Neural crest cell (in vitro differentiated cells): ENCODE measurements around the gene APCDD1. TPM values are rescaled to one million over a fixed set of nuclear protein-coding genes. Genes with fewer than 3 reads are reported as not detected.
A peak's percentile ranks its signal among the peaks of the same experiment; 100 is the strongest.

ENCODE experiments used
- DNase-seq: peaks from one replicate; pipeline ENCODE4 v3.0.0; 2021; ENCODE audit warnings: low read depth, mixed read lengths, low spot score
- H3K27ac Mint-ChIP-seq: one replicate; pipeline ENCODE4 v1.8.0; 2021; ENCODE audit warnings: mild to moderate bottlenecking, mixed read lengths; ENCODE audit not compliant: unreplicated experiment
- H3K27me3 Mint-ChIP-seq: 2 replicates; pipeline ENCODE4 v1.8.0; 2021; ENCODE audit warnings: low read depth, mild to moderate bottlenecking, mixed read lengths
- H3K36me3 Mint-ChIP-seq: 2 replicates; pipeline ENCODE4 v1.8.0; 2021; ENCODE audit warnings: low read depth, mild to moderate bottlenecking, mixed read lengths
- H3K4me1 Mint-ChIP-seq: 2 replicates; pipeline ENCODE4 v1.8.0; 2021; ENCODE audit warnings: mixed read lengths
- H3K4me3 Mint-ChIP-seq: one replicate; pipeline ENCODE4 v1.8.0; 2021; ENCODE audit warnings: mild to moderate bottlenecking, mixed read lengths
- H3K9me3 Mint-ChIP-seq: 2 replicates; pipeline ENCODE4 v1.8.0; 2021; ENCODE audit warnings: mixed read lengths
- total RNA-seq: library from RNA; stranded (reverse); gene quantifications from 2 replicates; pipeline ENCODE4 v1.2.1, GENCODE V29; 2021
- TF ChIP-seq, protein P1 (sequence below): fragments of 200-600 bp; sonication (generic); conservative IDR thresholded peaks from 2 replicates; pipeline ENCODE4 v1.5.0; 2021; ENCODE audit warnings: antibody characterized with exemption, mild to moderate bottlenecking

Gene APCDD1
- total RNA-seq, 1 donor from 2014 or later = 51.9 TPM

DNA sequence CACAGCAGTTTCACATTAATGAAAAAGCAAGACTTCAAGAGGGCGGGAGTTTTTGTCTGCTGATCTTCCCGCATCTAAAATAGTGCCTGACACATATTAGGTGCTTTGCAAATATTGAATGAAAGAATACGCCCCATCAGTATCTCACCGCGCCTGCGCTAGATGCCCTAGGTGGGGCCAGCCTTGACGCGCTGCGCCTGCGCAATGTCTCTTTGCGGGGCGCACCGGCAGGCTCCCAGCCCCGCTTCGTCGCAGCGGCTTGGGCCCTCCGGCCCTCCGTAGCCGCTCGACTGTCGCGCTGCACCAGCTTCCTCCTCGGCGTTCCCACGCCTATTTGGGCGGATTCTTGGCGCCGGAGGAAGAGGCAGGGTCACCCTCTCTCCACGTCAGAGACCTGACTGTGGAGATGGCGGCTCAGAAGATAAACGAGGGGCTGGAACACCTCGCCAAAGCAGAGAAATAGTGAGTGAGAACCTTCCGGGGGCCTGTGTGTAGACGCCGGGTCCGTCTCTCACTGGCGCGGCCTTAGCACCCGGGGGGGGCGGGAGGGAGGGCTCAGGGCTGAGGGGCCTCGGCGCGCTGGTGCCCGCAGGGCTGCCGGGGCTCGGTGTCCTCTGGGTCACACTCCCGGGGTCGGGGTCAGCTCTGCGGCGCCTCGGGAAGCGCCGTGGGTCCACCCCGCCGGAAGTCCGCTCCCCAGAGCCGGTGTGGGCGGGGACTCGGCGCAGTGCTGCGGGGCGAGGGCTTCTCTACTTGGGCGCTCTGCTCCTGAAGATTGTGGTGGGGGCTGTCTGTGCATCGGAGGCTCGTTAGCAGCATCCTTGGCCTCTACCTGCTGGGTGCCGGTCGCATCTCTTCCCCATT, 71.5 kb downstream of the APCDD1 start, which contains the start of gene NAPG:
Gene NAPG, plus strand, starts transcription at position 331 of the 864 bp plus-strand sequence. Its CDS starts 76 bp downstream, at position 407.
- Mint-ChIP-seq H3K36me3 (no peaks in the 10 kb centered on the region), H3K27ac (peak within 1 kb of the TSS; percentile 83), H3K4me3 (peak within 1 kb of the TSS; percentile 97), H3K27me3 (peaks cover 3% of the 10 kb centered on the region), H3K4me1 (peaks cover 40% of the 10 kb centered on the region), H3K9me3 (no peaks in the 10 kb centered on the region)
- TF ChIP-seq, protein P1, sequence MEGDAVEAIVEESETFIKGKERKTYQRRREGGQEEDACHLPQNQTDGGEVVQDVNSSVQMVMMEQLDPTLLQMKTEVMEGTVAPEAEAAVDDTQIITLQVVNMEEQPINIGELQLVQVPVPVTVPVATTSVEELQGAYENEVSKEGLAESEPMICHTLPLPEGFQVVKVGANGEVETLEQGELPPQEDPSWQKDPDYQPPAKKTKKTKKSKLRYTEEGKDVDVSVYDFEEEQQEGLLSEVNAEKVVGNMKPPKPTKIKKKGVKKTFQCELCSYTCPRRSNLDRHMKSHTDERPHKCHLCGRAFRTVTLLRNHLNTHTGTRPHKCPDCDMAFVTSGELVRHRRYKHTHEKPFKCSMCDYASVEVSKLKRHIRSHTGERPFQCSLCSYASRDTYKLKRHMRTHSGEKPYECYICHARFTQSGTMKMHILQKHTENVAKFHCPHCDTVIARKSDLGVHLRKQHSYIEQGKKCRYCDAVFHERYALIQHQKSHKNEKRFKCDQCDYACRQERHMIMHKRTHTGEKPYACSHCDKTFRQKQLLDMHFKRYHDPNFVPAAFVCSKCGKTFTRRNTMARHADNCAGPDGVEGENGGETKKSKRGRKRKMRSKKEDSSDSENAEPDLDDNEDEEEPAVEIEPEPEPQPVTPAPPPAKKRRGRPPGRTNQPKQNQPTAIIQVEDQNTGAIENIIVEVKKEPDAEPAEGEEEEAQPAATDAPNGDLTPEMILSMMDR = no peak
- peak; percentile 76 for DNase-seq

DNA sequence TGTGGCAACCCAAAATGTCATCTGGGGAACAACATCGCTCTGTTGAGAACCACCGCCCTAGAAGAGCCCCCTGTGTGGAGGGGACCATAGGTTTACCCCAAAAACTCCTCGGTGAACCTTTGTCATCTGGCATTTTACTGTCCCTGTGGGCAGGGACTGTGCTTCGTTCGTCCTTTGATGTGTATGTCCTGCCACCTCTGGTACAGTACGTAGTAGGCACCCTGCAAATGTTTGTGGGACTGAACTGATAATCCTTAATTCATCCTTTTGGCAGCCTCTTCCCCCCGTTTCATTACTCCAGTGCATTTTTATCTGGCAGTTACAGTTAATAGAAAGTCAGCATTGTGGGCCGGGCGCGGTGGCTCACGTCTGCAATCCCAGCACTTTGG, 72.1 kb downstream of the APCDD1 start:
- peak overlapping the region; percentile 83 for H3K27ac Mint-ChIP-seq
- no peaks in the 10 kb centered on the region for H3K9me3 Mint-ChIP-seq
- H3K27me3 Mint-ChIP-seq = peaks cover 3% of the 10 kb centered on the region
- TF ChIP-seq, protein P1 = no peak
- peak overlapping the region; percentile 91 for H3K4me3 Mint-ChIP-seq
- no peaks in the 10 kb centered on the region for H3K36me3 Mint-ChIP-seq
- H3K4me1 Mint-ChIP-seq = peaks cover 40% of the 10 kb centered on the region
- DNase-seq = no peak

DNA sequence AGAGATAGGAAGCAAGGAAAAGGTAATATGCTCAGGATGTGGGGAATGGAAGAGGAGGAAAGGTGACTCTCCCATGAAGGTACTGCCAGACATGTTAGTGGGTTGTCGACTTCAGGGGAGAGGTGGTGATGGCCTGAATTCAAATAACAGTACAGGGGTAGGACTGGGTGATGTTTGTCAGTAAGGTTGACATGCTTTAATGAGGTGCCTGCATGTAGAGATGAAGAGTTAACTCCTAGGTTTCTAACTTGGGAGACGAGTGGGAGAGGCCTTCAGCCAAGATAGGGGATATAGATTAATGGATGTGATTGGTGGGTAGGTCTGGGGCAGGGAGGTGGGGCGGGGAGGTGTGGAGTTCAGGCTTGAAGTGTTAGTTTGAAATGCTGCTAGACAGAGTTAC, 74.0 kb downstream of the APCDD1 start:
- no peak for DNase-seq
- Mint-ChIP-seq H3K36me3 (no peaks in the 10 kb centered on the region), H3K4me1 (peaks cover 40% of the 10 kb centered on the region), H3K9me3 (no peaks in the 10 kb centered on the region), H3K4me3 (peak overlapping the region; percentile 75), H3K27ac (no peak overlapping the region), H3K27me3 (no peaks in the 10 kb centered on the region)
- TF ChIP-seq, protein P1 = no peak

DNA sequence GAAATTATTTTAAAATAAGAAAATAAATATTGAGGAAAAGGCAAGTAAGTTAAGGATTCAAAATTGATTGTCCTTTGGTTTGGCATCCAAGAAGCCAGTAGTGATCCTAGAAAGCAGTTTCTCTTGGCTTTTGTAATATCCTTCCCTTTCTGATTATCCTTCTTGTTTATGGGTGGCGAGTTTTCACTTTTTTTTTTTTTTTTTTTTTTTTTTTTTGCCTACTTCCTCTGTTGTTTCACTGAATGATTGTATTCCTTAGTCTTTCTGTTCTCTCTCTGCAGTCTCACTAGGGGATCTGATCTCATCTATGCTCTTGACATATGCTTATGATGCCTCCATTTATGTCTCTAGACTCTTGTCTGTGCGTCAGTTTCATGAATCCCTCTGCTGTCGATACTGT, 75.6 kb downstream of the APCDD1 start:
- TF ChIP-seq, protein P1 = no peak
- Mint-ChIP-seq H3K36me3 (no peaks in the 10 kb centered on the region), H3K4me3 (no peak overlapping the region), H3K27me3 (no peaks in the 10 kb centered on the region), H3K9me3 (no peaks in the 10 kb centered on the region), H3K27ac (no peak overlapping the region), H3K4me1 (peaks cover 37% of the 10 kb centered on the region)
- no peak for DNase-seq

DNA sequence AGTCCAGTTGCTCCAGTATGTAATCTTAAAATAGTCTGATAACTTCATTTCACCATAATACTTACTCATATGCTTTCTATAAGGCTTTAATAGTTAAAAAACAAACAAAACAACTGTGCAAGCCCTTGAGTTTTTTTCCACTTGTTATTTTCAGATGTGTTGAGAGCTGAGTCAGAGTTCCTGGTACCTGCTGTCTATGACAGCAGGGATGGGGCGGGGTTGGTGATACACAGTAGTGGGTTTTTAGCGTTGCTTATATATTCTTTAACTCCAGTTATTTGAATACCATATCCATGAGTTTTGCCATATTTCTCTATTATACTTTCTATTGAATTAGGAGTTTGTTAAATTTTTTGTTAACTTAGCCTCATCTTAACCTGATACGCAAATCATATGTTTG, 76.4 kb downstream of the APCDD1 start:
- DNase-seq = no peak
- TF ChIP-seq, protein P1 = no peak
- H3K4me1 Mint-ChIP-seq = peaks cover 28% of the 10 kb centered on the region
- H3K36me3 Mint-ChIP-seq = no peaks in the 10 kb centered on the region
- H3K27me3 Mint-ChIP-seq = no peaks in the 10 kb centered on the region
- no peak overlapping the region for H3K4me3 Mint-ChIP-seq
- no peaks in the 10 kb centered on the region for H3K9me3 Mint-ChIP-seq
- H3K27ac Mint-ChIP-seq = no peak overlapping the region
